Uterus (tissue), 2 donors: ENCODE measurements around the gene SERPINE2.

ENCODE experiments used
- CTCF ChIP-seq, 4 experiments: fragments of 200-600 bp in 2 of 4; fragments of 450-650 bp in 2 of 4; sonication (generic) in 2 of 4; IDR thresholded peaks; one replicate each; pipeline ENCODE4 v1.5.1; 2016 to 2019; ENCODE audit warnings: antibody characterized with exemption in 4 of 4, mild to moderate bottlenecking in 2 of 4, moderate library complexity in 1 of 4
- POLR2A ChIP-seq, 2 donors: fragments of 450-650 bp; IDR thresholded peaks; one replicate each; pipeline ENCODE4 v1.6.1; 2016; ENCODE audit warnings: antibody characterized with exemption in 2 of 2, mild to moderate bottlenecking in 1 of 2, moderate library complexity in 1 of 2

GRCh38 chr2:223944703-223945531 is 94.2 kb downstream of the SERPINE2 start, which contains the start of gene WDFY1:
- TF ChIP-seq CTCF (IDR thresholded peaks at IDR 0.05) (peak in 1 of 4 experiments; percentile 10), POLR2A (IDR thresholded peaks at IDR 0.05) (peak; percentile 45 to 84)
